Measurements from ENCODE around the gene ATP1B3.
"Not testable (repeated sequence)": the region's sequence is repeated elsewhere in the genome, so short reads cannot be mapped to it uniquely, and the experiment has no call there.

The ATP1B3 gene

GRCh38 chr3:141920701-141921100, 44.3 kb downstream of the ATP1B3 start:
- TF ChIP-seq SUZ12 (IDR thresholded peaks at IDR 0.05; ENCODE audit: extremely low read depth, insufficient read depth, insufficient read length) (no peak), ZNF274 (IDR thresholded peaks at IDR 0.05; ENCODE audit: low read depth, low read length) (no peak), YY1 (IDR thresholded peaks at IDR 0.05; ENCODE audit: insufficient read depth, insufficient read length) (no peak)
- no peak overlapping the region for H3K4me3 ChIP-seq (ENCODE audit: insufficient read length, low read depth)
- no peaks in the 10 kb centered on the region for H3K27me3 ChIP-seq (ENCODE audit: insufficient read depth, insufficient read length)
- no peak overlapping the region for H3K9ac ChIP-seq (ENCODE audit: insufficient read length, low read depth)
- peaks cover 71% of the 10 kb centered on the region for H3K36me3 ChIP-seq (ENCODE audit: insufficient read depth, insufficient read length, low read length)
- H3K9me3 ChIP-seq (ENCODE audit: insufficient read depth, low read length): no peaks in the 10 kb centered on the region
- DNase-seq (ENCODE audit: low read depth, low spot score): no peak
- H3K4me1 ChIP-seq (ENCODE audit: insufficient read depth, insufficient read length): no peaks in the 10 kb centered on the region

- Histone ChIP-seq H3K27me3 (ENCODE audit: insufficient read depth, insufficient read length) (no peaks in the 10 kb centered on the region), H3K9me3 (ENCODE audit: insufficient read depth, low read length) (no peaks in the 10 kb centered on the region), H3K4me3 (ENCODE audit: insufficient read length, low read depth) (no peak overlapping the region), H3K9ac (ENCODE audit: insufficient read length, low read depth) (no peak overlapping the region), H3K4me1 (ENCODE audit: insufficient read depth, insufficient read length) (no peaks in the 10 kb centered on the region), H3K36me3 (ENCODE audit: insufficient read depth, insufficient read length, low read length) (peaks cover 71% of the 10 kb centered on the region)
- no peak for DNase-seq (ENCODE audit: low read depth, low spot score)
- TF ChIP-seq ZNF274 (IDR thresholded peaks at IDR 0.05; ENCODE audit: low read depth, low read length): no peak
- TF ChIP-seq SUZ12 (IDR thresholded peaks at IDR 0.05; ENCODE audit: extremely low read depth, insufficient read depth, insufficient read length): no peak
- no peak for TF ChIP-seq YY1 (IDR thresholded peaks at IDR 0.05; ENCODE audit: insufficient read depth, insufficient read length)
Observed at GRCh38 chr3:141921316-141921715, 44.9 kb downstream of the ATP1B3 start.

GRCh38 chr3:141925677-141926076, 49.2 kb downstream of the ATP1B3 start:
- DNase-seq (ENCODE audit: low read depth, low spot score); H3K9me3 ChIP-seq (ENCODE audit: insufficient read depth, low read length); H3K9ac ChIP-seq (ENCODE audit: insufficient read length, low read depth); H3K4me3 ChIP-seq (ENCODE audit: insufficient read length, low read depth); H3K27me3 ChIP-seq (ENCODE audit: insufficient read depth, insufficient read length); H3K4me1 ChIP-seq (ENCODE audit: insufficient read depth, insufficient read length): not testable (repeated sequence)
- peaks cover 67% of the 10 kb centered on the region for H3K36me3 ChIP-seq (ENCODE audit: insufficient read depth, insufficient read length, low read length)

- Histone ChIP-seq H3K4me3 (ENCODE audit: insufficient read length, low read depth) (no peak overlapping the region), H3K27me3 (ENCODE audit: insufficient read depth, insufficient read length) (no peaks in the 10 kb centered on the region), H3K36me3 (ENCODE audit: insufficient read depth, insufficient read length, low read length) (peaks cover 58% of the 10 kb centered on the region), H3K9me3 (ENCODE audit: insufficient read depth, low read length) (no peaks in the 10 kb centered on the region), H3K9ac (ENCODE audit: insufficient read length, low read depth) (no peak overlapping the region), H3K4me1 (ENCODE audit: insufficient read depth, insufficient read length) (no peaks in the 10 kb centered on the region)
- no peak for TF ChIP-seq SUZ12 (IDR thresholded peaks at IDR 0.05; ENCODE audit: extremely low read depth, insufficient read depth, insufficient read length)
- TF ChIP-seq YY1 (IDR thresholded peaks at IDR 0.05; ENCODE audit: insufficient read depth, insufficient read length): no peak
- no peak for DNase-seq (ENCODE audit: low read depth, low spot score)
Observed at GRCh38 chr3:141926929-141927328, 50.5 kb downstream of the ATP1B3 start.

- TF ChIP-seq SUZ12 (IDR thresholded peaks at IDR 0.05; ENCODE audit: extremely low read depth, insufficient read depth, insufficient read length): no peak
- DNase-seq (ENCODE audit: low read depth, low spot score): no peak
Observed at GRCh38 chr3:141928631-141929270, 52.3 kb downstream of the ATP1B3 start.

GRCh38 chr3:141929341-141929995, 53.0 kb downstream of the ATP1B3 start:
- no peaks in the 10 kb centered on the region for H3K4me1 ChIP-seq (ENCODE audit: insufficient read depth, insufficient read length)
- no peak overlapping the region for H3K9ac ChIP-seq (ENCODE audit: insufficient read length, low read depth)
- H3K4me3 ChIP-seq (ENCODE audit: insufficient read length, low read depth): no peak overlapping the region
- peaks cover 37% of the 10 kb centered on the region for H3K36me3 ChIP-seq (ENCODE audit: insufficient read depth, insufficient read length, low read length)
- no peak for DNase-seq (ENCODE audit: low read depth, low spot score)
- H3K9me3 ChIP-seq (ENCODE audit: insufficient read depth, low read length): no peaks in the 10 kb centered on the region
- no peaks in the 10 kb centered on the region for H3K27me3 ChIP-seq (ENCODE audit: insufficient read depth, insufficient read length)
- no peak for TF ChIP-seq SUZ12 (IDR thresholded peaks at IDR 0.05; ENCODE audit: extremely low read depth, insufficient read depth, insufficient read length)
- TF ChIP-seq ZNF274 (IDR thresholded peaks at IDR 0.05; ENCODE audit: low read depth, low read length): no peak
- no peak for TF ChIP-seq YY1 (IDR thresholded peaks at IDR 0.05; ENCODE audit: insufficient read depth, insufficient read length)

More at GRCh38 chr3:141928631-141929270, 52.3 kb downstream of the ATP1B3 start:
- no peak overlapping the region for H3K4me3 ChIP-seq (ENCODE audit: insufficient read length, low read depth)
- peaks cover 41% of the 10 kb centered on the region for H3K36me3 ChIP-seq (ENCODE audit: insufficient read depth, insufficient read length, low read length)
- H3K9ac ChIP-seq (ENCODE audit: insufficient read length, low read depth): no peak overlapping the region
- H3K4me1 ChIP-seq (ENCODE audit: insufficient read depth, insufficient read length): no peaks in the 10 kb centered on the region
- no peaks in the 10 kb centered on the region for H3K9me3 ChIP-seq (ENCODE audit: insufficient read depth, low read length)
- H3K27me3 ChIP-seq (ENCODE audit: insufficient read depth, insufficient read length): no peaks in the 10 kb centered on the region

GRCh38 chr3:141930801-141931200, 54.4 kb downstream of the ATP1B3 start:
- H3K36me3 ChIP-seq (ENCODE audit: insufficient read depth, insufficient read length, low read length): peaks cover 24% of the 10 kb centered on the region

More at GRCh38 chr3:141930801-141931200, 54.4 kb downstream of the ATP1B3 start:
- TF ChIP-seq ZNF274 (IDR thresholded peaks at IDR 0.05; ENCODE audit: low read depth, low read length) (no peak), YY1 (IDR thresholded peaks at IDR 0.05; ENCODE audit: insufficient read depth, insufficient read length) (no peak), SUZ12 (IDR thresholded peaks at IDR 0.05; ENCODE audit: extremely low read depth, insufficient read depth, insufficient read length) (no peak)
- Histone ChIP-seq H3K27me3 (ENCODE audit: insufficient read depth, insufficient read length) (no peaks in the 10 kb centered on the region), H3K9ac (ENCODE audit: insufficient read length, low read depth) (no peak overlapping the region), H3K4me1 (ENCODE audit: insufficient read depth, insufficient read length) (no peaks in the 10 kb centered on the region), H3K4me3 (ENCODE audit: insufficient read length, low read depth) (no peak overlapping the region), H3K9me3 (ENCODE audit: insufficient read depth, low read length) (no peaks in the 10 kb centered on the region)
- no peak for DNase-seq (ENCODE audit: low read depth, low spot score)
